ENCODE data around the gene CAMTA1.

Gene CAMTA1

DNA sequence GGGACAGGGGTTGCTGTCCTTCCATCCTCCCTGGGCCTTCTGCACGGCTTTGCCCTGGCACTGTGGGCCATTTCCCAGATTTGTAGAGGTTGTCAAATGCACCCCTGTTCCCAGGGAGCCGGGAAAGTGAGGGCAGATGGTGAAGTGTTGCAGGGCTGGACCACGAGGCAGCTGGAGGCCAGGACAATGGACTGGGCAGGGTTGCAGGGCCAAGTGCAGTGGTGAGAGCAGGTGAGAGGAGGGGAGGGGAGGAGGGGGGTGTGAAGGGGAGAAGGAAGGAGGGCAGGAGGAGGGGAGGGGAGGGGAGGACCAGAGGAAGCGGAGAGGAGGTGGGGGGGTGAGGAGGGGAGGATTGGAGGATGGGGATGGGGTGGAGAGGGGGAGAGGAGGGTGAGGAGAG lies 443.9 kb downstream of the CAMTA1 start:
- no peak for DNase-seq
- ATAC-seq, result no peak

DNA sequence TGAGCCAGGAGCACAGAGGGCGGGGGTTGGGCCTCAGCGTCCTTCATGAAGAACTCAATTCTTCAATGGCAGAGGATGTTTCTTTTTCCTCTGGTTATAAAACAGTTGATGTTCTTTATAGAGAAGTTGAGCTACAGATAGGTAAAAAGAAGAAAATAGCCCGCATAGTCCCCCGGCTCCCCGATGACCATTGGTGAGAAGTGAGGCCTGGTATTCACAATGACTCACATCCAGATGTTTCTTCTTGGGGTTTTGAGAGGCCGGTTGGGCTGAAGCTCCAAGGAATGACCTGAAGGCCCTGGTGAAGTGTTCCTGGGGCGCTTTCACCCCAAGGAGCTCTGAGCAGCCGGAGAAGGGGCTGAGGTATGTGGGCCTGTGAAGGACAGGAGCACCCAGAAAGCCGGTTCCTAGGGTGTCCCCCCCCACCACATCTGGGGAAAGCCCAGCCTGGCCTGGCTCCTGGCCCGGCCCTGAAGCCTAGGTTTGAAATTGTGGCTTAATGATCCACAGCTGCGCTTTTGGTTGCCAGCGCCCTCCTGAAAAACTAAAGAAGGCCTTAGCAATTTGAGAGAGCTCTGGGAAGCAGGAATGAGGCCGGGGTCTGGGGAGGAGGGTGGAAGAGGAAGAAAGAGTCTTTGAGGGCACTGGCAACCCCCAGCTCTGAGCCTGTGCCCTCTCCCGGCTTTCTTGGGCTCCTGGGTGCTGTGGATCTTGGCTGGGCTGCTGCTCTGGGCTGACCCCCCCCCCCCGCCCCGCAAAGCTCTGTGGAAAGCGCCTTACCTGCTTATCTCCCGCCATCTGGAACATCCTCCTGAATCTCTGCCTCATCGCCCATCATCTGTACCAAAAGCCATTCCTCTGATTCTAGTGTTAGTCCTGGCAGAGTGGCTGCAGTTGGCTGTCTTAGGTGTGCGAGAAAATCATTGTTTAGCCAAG lies 444.7 kb downstream of the CAMTA1 start:
- ATAC-seq, result no peak

DNA sequence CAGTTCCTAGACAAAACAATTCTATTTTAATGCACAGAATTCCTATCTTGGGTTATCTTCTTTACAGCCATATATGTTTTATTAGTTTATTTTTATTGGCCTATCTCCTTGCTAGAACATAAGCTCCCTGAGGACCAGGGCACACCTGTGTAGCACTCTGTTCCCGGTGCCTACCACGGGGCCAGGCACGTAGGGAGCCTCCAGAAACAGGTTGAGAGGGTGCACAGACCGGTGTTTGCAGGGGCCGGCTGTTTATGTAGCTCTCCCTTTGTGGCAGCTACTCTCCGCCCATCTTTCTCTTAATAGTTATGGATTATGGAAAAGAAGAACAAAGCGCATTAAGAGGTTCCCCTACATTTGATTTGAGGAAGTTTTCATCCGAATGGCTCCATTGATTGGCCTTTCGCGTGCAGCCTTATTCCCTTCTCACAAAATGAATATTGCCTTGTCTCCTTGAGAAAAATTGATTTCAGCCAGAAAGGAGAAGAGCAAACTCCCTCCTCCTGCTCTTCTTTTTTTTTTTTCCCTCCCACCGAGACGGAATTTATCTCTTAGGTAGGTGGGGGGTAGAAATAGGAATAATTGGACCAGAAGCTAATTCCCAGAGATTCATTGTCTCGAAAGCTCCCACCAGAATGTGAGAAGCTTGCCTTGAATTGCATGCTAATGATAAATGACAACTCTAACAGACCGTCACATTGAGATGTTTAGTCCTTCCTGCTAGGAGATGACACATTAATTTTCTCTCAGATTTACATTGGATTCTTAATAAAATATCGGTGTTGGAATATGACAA lies 447.4 kb downstream of the CAMTA1 start:
- no peak for DNase-seq
- ATAC-seq, result no peak

More for the DNA sequence above, 444.7 kb downstream of the CAMTA1 start:
- no peak for DNase-seq

DNA sequence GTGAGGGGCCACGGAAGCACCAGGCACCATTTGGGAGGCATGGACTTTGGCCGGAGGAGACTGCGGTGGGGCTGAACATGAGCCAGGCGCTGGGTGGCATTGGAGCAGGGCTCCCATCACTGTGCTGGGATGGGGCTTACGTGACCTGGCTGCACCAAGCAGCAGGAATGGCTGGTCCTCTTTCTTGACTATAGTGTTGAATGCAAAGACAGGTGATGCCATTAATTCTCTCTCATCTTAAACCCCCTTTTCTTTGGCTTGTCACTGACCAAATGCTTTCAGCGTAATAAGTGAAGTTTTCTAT lies 447.9 kb downstream of the CAMTA1 start:
- DNase-seq (no peak), ATAC-seq (no peak)

DNA sequence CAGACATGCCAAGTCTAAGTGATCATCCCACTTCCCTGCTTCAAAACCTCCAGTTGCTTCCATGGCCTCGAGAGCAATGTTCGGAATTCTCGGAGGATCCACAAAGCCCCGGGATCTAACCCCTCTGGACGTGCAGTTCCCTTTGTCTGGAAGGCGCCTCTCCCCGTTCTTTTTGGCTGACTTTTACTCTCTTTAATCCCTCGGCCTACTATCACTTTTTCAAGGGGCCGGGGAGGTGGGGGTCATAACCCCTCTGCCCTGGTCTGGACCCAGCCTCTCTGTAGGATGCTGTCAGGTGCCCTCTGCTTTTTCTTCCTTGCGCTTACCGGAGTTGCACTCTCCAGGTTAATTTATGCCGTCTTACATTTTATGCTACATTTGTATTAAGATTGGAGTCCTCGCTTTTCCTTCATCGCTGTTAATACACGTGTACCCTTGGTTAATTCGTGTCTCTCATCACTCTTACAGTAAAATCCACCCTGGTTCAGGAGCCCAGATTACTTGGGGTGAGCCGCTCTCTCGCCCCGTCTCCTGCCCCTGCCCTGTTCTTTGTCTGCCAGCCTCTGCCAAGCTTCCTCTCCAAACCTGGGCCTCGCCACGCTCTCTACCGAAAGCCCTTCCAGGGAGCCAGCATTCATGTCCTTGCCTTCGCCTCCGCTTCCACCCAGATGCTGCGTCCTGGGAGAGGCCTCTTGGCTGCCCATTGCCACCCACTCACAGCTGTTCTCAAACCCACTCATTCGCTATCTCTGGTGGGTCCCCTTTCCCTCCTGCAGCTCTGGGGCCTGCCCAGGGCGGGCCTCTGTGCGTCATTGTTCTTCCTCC lies 448.6 kb downstream of the CAMTA1 start:
- DNase-seq (no peak), ATAC-seq (no peak)

DNA sequence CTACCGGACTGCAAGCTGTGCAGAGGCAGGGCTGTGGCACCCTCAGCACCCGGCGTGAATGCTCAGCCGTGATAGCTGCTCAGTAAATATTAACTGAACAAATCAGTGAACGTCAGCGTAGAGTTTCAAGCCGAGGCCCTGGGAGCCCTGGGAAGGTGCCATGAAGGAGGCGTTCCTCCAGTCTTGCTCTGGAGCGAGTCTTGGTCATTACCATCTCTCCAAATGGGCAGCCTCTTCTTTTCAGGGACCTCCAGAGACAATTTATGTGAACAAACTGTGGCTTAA lies 449.2 kb downstream of the CAMTA1 start:
- ATAC-seq (no peak), DNase-seq (no peak)

DNA sequence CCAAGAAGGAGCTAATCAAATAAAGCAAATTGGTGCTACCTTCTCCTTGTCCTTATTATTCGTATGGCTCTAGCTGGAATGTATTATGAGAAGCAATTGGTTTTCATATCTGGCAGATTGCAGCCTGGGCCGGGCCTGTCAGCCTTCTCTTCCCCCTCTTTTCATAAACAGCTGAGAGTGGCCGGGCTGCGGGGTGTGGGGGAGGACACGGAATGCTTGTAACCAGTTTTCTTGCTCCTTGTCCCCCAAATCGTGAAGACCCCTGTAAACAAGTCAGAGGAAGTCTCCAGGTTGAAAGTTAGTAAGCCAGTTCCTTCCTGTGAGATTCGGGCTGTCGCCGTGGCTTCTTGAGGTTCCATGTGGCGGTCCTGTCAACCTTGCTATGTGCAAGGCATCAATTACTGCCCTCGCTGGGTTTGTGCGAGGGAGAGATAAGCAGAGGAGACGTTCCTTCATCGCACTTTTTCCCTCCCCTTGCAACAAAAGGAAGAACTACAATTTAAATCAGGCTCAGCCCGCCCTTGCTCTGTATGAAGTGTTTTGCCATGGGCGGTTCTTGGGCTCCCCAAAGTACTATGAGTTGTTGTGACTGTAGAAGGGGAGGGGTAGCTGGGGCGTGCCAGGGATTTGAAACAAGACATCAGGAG lies 450.7 kb downstream of the CAMTA1 start:
- ATAC-seq, result no peak
- no peak for DNase-seq

DNA sequence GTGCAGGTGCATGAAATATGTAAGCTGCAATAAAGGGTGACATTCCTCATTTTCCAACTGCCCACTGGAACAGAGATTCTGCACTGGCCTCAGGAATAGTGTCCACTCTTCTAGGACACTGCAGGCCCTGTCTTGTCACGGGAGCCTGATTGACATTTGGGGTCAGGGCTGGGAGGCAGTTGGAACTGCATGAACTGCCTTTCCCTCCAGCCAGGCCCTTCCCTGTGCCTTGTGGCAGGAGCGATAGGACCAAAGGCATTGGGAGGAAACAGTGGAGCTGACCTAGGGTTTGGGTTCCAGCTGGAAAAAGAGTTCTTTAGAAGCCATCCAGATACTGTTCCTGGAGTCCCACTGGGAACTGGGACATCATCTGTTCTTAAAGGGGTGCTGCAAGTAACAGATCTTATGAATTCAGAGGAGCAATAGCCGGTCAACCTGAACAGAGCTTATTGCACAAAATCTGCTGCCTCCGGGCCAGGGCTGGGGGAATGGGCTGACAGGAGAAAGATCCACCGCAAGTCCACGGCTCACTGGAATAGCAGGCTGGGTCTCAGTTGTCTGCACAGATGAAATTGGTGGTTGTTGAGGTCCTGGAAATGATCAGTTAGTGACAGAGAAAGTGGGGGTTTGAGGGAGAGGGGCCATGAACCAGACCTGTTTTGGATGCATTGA lies 451.7 kb downstream of the CAMTA1 start:
- no peak for DNase-seq
- ATAC-seq, result no peak

DNA sequence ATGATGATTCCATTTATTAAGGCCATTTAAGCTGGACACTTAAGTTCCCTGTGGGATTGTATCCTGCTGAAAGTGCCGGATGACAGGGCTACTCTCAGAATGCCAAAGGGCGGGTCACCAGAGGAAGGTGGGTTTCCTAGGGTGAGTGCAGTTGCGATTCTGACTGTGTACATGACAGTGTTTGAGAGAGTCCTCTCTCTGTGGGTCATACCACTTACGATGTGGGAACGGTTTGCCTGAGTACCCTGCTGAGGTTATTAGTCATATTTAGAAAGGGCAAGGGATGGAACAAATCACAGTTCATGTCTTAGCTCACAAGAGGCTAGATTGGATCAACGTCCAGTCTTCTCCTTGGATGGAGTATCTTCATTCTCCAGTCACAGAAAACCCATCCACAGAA lies 461.9 kb downstream of the CAMTA1 start:
- no peak for ATAC-seq
- no peak for DNase-seq

DNA sequence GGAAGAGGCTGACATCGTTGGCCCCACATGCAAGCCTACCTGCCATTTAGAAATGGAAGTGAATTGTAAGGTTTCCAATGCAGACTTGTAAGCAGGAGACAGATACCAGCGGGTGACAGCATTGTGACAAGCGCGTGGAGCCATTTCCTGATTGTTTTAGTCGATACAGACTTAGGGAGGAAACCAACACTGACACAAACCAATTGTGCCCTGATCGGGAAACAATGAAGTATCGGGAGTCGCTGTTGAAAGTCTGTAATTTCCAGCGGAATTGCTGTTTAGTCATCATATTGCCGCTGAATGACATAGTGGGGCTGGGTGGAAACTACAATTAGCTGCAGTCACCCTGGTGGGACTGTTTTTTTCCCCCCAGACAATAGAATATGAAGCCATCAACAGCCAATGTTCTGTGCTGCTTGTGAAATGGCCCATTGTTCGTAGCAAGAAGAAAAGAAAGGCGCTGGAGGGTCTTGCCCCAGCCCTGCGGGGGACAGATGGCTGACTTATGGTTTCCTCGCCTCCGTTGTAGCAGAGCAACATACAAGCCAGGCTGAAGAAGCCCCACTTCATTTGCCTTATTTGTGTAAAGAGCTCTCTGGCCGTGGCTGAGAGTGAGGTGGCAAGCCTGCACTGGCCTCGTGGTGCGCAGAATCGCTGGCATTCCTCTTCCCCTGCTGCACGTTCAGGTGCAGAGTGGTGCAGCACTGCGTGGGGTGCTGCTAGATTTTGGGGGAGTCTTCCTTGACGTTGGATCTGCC lies 462.7 kb downstream of the CAMTA1 start:
- DNase-seq (no peak), ATAC-seq (no peak)

DNA sequence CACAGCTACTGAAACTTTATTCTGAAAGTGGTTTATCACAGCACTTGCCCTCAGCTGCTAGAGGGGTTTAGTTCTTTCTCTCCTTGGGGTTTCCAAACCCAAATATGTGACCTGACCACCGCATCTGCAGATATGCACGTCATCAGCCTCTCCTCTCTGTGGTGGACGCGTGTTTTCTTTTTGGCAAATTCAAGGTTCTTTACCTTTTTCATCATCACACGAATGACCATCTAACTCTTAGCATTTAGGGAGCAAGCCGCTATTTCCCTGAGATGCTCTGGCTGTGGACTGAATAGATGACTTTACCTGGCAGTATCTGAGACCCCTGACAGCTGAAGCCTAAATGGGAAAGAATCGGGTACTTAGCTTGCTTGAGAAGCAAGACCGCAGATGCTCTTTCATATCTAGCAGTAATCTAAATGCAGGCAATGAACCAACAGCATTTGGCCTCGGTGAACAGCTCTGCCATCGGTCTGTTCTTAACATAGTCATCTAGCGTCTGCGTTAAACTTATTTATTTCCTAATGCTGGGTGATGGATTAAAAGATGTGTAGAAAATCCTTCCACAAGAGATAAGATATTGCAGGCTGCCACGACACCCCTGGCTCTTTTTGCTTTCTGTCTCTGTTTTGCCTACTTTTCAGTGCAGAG lies 463.4 kb downstream of the CAMTA1 start:
- DNase-seq (no peak), ATAC-seq (no peak)

DNA sequence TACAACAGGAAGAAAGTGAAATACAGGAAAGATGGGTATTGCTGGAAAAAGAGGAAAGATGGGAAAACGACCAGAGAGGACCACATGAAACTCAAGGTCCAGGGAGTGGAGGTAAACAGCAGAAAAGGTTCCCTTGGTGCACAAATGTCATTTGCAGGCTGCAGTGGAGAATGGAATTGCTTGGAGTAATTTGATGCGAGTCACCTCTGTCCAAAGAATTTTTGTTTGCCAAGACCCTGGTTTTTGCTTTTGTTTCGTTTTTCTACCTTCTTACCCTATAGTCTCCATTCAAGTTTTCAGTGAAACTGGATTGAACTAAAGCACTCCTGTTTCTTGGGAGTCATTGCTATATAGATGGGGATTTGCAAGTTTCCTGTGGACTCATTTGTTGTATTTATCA lies 464.3 kb downstream of the CAMTA1 start:
- ATAC-seq (no peak), DNase-seq (no peak)

DNA sequence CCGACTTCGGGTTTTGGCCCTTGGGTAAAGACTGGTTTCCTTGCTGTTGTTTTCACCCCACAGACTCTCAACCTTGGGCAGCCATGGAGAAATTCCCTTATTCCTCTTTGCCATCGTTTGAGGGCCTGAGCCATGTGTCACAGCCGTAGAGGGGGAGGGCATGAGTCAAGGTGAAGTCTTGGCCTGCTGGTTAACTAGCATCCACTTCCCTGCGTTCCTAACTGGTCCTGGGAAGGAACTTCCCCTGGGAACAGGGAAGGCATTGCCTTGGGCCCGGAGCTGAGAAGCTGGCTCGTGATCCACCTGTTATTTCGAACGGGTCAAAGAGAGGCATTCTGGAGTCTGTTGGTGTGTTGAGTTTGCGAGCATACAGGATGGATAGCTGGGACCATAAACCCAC lies 464.9 kb downstream of the CAMTA1 start:
- DNase-seq, result no peak
- ATAC-seq, result no peak

DNA sequence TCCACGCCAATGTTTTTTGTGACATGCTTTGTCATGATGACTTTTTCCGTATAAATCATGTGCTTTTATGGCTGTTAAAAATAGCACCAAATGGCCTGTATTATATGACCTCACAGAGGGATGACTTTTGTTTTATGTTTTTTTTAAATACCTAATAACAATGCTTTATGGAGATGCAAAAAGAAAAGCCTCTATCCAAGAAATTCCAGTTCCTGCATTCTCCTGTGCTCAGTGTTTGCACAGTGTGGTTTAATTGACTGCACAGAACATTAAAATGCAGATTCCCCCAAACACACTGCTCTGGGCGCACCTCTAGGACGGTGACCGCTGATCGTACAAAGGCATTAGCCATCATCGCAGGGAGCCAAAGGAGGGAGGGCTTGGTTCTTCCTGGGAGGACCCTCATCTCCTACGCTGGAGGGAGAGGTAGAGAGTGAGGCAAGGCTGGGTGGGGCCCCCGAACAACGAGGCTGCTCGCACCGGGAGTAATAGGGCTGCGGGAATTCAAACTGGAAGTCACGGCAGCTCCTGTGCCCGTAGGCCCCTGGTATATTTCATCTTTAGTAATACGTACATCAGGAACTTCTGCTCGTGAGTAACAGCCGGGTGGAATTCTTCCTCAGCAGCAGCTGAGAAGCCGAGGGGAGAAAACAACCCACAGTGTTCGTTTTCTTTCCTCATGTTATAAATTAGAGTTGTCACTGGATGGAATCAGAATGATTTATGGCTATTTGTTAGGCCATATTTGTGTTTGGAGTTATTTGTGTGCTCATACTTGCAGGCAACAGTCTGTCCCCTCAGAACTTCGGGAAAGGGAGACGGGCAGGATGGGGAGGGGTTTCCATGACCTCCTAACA lies 465.6 kb downstream of the CAMTA1 start:
- ATAC-seq (no peak), DNase-seq (no peak)

DNA sequence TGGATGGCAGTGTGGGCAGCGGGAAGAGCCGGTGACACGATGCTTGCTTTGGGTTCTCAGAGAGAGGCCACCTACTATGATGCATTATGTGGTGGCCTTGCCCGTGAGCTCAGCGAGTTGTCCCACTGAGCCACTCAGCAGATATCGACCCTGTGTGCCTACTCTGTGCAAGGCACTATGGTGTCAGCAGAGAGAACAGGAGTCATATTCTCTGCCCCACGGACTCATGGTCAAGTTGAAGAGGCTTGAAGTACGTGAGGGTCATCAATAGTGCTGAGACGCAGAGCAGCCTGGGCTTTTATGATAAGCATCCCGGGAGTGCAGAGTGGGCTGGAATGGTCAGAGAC lies 466.2 kb downstream of the CAMTA1 start:
- ATAC-seq, result no peak

DNA sequence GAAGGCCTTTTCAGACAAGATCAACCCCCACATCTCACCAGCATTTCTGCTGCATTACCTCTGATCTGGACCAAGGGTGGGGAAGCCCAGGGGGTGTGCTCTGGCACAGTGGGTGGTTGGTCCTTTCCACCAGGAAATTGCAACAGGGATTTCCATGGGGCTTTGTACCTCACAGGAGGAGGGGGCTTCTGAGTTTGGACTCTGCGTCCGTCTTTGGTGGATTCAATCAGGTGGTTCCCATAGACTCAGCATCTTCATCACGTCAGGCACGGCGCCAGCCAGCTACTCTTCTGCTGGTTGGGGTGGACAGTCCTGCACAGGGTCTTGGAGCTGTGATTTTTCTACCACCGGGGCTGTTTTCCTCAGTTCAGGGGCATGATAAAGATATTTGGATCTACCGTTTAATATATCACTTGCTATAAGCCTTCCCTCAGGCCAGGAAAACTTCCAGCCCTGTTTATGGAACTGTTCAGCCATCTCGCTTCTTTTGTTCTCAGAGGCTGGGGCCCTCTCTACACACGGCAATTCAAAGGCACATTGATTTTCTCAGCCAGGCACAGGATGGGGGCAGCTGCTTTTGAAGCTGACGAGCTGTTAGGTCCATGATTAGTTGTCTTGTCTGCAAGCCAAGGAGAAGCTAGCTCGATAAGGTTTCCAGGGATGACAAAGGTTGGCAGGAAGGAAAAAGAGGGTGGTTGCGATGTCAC lies 467.3 kb downstream of the CAMTA1 start:
- ATAC-seq (no peak), DNase-seq (no peak)

More for the DNA sequence above, 466.2 kb downstream of the CAMTA1 start:
- DNase-seq, result no peak

DNA sequence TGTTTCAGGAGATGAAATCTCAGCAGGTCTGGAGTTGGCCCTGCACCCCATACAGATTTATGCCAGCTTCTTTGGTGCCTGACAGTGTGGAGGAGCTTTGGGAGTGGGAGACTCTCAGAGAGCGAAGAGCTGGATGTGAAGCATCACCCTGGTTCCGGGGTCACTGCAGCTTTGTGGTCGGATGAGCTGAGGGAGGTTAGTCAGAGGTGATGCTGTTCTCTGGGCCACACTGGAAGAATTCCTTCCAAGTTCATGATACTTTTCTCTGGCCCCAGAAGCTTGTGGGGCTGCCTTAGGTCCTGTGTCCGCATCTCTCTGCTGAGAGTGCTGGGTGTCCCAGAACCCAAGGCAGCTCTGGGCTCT lies 467.8 kb downstream of the CAMTA1 start:
- ATAC-seq, result no peak

DNA sequence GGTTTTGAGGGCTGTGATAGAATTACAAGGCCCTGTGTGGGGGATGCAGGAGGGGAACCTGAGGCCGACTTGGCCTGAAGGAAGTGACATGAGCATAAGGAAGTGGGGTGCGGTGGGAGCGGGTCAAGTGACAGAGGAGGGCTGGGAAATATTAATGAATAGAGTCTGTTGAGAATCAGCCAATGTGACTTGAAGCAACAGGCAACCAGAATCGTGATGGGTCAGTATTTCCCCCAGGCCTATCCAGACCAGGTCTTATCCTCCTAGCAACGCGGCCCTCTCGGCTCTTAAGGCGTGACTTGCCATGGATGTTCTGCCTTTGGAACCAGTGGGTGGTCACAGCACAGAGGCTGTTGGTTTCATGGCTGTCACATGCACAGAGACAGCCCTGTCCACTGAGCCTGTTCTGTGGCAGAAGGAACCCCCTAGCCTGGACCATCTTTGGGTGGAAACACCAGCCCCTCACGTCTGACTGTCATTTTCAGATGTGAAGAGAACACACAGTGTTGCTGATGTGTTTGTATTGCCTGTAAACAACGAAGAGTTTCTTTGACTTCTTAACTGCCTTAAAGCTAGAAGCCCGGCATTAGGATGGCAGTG lies 468.8 kb downstream of the CAMTA1 start:
- DNase-seq (no peak), ATAC-seq (no peak)

More for the DNA sequence above, 467.8 kb downstream of the CAMTA1 start:
- DNase-seq, result no peak
